ENCODE measurements around the gene SLC6A19.

DNA sequence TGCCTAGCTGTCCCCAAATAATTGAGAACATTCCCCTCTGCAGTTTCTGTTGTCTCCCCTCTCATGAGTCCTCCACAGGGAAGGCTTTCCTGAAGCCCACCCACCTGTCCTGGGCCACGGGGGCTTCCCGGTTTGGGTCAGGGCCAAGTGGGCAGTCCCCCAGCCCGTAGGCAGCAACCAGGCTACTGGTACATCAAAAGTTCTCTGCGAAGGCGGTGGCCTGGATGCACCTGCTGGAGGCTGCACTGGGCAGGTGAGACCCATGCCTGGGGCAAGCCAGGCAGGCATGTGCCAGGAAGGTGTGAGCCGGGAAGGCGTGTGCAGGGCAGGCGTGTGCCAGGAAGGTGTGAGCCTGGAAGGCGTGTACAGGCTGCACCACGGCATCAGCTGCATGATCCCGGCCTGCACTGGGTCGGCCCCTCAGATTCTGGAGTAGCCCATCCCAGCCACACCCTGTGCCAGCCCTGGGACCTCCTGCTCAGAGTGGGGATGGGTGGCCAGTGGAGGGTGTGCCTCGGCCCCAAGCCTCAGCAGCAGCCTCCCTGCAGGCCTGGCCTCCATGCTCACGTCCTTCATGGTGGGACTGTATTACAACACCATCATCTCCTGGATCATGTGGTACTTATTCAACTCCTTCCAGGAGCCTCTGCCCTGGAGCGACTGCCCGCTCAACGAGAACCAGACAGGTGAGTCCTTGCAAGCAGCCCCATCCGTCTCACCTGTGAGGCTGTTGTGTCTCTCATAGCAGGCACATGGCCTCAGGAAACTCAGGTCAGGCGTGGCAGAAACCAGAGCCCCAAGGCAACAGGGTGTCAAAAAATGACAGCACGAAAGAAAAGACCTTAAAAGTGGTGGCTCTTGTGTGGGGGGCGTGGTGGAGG is 8.7 kb downstream of the SLC6A19 start:
- TF ChIP-seq, protein P1, sequence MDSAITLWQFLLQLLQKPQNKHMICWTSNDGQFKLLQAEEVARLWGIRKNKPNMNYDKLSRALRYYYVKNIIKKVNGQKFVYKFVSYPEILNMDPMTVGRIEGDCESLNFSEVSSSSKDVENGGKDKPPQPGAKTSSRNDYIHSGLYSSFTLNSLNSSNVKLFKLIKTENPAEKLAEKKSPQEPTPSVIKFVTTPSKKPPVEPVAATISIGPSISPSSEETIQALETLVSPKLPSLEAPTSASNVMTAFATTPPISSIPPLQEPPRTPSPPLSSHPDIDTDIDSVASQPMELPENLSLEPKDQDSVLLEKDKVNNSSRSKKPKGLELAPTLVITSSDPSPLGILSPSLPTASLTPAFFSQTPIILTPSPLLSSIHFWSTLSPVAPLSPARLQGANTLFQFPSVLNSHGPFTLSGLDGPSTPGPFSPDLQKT (CRISPR knock-in tag; IDR thresholded peaks at IDR 0.05; ENCODE audit: borderline replicate concordance): no peak
- TF ChIP-seq, protein P2, sequence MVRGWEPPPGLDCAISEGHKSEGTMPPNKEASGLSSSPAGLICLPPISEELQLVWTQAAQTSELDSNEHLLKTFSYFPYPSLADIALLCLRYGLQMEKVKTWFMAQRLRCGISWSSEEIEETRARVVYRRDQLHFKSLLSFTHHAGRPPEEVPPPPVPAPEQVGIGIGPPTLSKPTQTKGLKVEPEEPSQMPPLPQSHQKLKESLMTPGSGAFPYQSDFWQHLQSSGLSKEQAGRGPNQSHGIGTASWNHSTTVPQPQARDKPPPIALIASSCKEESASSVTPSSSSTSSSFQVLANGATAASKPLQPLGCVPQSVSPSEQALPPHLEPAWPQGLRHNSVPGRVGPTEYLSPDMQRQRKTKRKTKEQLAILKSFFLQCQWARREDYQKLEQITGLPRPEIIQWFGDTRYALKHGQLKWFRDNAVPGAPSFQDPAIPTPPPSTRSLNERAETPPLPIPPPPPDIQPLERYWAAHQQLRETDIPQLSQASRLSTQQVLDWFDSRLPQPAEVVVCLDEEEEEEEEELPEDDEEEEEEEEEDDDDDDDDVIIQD (CRISPR knock-in tag; IDR thresholded peaks at IDR 0.05; ENCODE audit: low read depth): no peak
- TF ChIP-seq ZNF501 (CRISPR knock-in tag; IDR thresholded peaks at IDR 0.05): no peak
- TF ChIP-seq, protein P3, sequence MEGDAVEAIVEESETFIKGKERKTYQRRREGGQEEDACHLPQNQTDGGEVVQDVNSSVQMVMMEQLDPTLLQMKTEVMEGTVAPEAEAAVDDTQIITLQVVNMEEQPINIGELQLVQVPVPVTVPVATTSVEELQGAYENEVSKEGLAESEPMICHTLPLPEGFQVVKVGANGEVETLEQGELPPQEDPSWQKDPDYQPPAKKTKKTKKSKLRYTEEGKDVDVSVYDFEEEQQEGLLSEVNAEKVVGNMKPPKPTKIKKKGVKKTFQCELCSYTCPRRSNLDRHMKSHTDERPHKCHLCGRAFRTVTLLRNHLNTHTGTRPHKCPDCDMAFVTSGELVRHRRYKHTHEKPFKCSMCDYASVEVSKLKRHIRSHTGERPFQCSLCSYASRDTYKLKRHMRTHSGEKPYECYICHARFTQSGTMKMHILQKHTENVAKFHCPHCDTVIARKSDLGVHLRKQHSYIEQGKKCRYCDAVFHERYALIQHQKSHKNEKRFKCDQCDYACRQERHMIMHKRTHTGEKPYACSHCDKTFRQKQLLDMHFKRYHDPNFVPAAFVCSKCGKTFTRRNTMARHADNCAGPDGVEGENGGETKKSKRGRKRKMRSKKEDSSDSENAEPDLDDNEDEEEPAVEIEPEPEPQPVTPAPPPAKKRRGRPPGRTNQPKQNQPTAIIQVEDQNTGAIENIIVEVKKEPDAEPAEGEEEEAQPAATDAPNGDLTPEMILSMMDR (CRISPR knock-in tag; IDR thresholded peaks at IDR 0.05): no peak
- TF ChIP-seq, protein P4, sequence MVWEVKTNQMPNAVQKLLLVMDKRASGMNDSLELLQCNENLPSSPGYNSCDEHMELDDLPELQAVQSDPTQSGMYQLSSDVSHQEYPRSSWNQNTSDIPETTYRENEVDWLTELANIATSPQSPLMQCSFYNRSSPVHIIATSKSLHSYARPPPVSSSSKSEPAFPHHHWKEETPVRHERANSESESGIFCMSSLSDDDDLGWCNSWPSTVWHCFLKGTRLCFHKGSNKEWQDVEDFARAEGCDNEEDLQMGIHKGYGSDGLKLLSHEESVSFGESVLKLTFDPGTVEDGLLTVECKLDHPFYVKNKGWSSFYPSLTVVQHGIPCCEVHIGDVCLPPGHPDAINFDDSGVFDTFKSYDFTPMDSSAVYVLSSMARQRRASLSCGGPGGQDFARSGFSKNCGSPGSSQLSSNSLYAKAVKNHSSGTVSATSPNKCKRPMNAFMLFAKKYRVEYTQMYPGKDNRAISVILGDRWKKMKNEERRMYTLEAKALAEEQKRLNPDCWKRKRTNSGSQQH (CRISPR knock-in tag; IDR thresholded peaks at IDR 0.05; ENCODE audit: low read depth): no peak
- no peak for TF ChIP-seq RBFOX2 (IDR thresholded peaks at IDR 0.05; ENCODE audit: low read depth, low read length)
- no peak for TF ChIP-seq CC2D1A (CRISPR knock-in tag; IDR thresholded peaks at IDR 0.05)
- TF ChIP-seq DPF2 (CRISPR knock-in tag; IDR thresholded peaks at IDR 0.05; ENCODE audit: borderline replicate concordance, low read depth): no peak

Data from HepG2 (cell line).